GM18517 (cell line): ENCODE results near the gene HHLA2.
A peak's percentile ranks its signal among the peaks of the same experiment; 100 is the strongest.
"Not testable (repeated sequence)": the region's sequence is repeated elsewhere in the genome, so short reads cannot be mapped to it uniquely, and the experiment has no call there.

ENCODE experiments used
- ATAC-seq: cut with Tn5 transposase; IDR thresholded peaks from one replicate; pipeline ENCODE4 v1.9.1; 2021; ENCODE audit warnings: mild to moderate bottlenecking, moderate library complexity; ENCODE audit not compliant: unreplicated experiment

The HHLA2 gene

GRCh38 chr3:108338901-108339545, 42.7 kb downstream of the HHLA2 start:
- no peak for ATAC-seq

GRCh38 chr3:108341911-108342310, 45.6 kb downstream of the HHLA2 start:
- no peak for ATAC-seq

- ATAC-seq: peak; percentile 72
Observed at GRCh38 chr3:108342837-108343486, 46.6 kb downstream of the HHLA2 start.

- no peak for ATAC-seq
Observed at GRCh38 chr3:108343491-108343890, 47.1 kb downstream of the HHLA2 start.

- no peak for ATAC-seq
Observed at GRCh38 chr3:108345492-108346205, 49.3 kb downstream of the HHLA2 start.

- no peak for ATAC-seq
Observed at GRCh38 chr3:108346301-108347227, 50.2 kb downstream of the HHLA2 start.

- no peak for ATAC-seq
Observed at GRCh38 chr3:108352176-108352575, 55.8 kb downstream of the HHLA2 start.

DNA sequence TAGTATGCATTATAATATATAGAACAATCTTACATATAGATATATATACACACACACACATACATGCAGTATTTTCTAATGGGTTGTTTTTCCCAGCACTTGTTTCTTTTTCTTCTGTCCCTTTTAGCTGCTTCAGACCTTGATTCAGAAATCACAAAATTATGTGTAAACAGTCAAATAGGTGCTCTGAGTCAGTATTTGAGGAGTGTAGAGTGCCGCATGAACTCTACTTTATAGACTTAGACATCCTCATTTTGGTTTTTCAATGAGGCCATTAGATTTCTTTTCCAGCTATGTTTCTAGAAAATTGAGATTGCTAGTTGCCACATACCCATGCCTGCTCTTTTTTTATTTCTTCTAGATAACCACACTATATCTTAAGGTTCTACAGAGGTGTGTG, 58.2 kb downstream of the HHLA2 start:
- no peak for ATAC-seq

- ATAC-seq: no peak
Observed at GRCh38 chr3:108357042-108357441, 60.7 kb downstream of the HHLA2 start.

DNA sequence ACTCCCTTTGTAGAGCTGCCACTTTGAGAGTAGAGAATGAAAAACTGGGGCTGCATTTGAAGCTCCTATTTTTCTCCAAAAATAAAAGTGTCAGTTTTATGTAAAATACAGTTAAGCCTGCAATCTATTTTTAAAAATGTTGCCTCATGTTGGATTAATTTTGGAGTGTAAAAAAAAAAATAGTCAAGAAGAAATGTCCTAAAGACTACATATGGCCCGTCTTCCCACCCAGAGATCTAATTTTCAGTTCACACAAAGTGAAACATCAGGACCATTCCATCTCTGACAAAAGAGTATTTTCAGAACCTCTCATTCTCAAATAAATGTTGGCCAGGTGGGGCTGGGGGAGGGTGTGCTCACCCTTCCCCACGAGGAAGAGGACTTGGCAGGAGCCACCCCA, 62.7 kb downstream of the HHLA2 start:
- no peak for ATAC-seq

- ATAC-seq: no peak
Observed at GRCh38 chr3:108376026-108376425, 79.7 kb downstream of the HHLA2 start.

DNA sequence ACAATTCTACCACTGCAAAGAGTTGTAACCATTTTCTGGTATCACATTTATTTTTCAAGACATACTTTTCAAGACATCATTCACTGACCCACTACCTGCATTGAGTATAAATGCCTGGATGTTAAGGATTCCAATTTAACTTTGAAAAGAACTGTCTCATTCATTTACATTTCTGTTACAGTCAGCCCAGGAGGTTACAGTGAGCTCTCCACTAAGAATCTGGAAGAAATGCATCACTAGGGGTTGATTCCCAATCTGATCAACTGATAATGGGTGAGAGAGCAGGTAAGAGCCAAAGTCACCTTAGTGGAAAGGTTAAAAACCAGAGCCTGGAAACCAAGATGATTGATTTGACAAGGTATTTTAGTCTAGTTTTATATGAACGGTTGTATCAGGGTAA, 81.0 kb downstream of the HHLA2 start:
- ATAC-seq: no peak

DNA sequence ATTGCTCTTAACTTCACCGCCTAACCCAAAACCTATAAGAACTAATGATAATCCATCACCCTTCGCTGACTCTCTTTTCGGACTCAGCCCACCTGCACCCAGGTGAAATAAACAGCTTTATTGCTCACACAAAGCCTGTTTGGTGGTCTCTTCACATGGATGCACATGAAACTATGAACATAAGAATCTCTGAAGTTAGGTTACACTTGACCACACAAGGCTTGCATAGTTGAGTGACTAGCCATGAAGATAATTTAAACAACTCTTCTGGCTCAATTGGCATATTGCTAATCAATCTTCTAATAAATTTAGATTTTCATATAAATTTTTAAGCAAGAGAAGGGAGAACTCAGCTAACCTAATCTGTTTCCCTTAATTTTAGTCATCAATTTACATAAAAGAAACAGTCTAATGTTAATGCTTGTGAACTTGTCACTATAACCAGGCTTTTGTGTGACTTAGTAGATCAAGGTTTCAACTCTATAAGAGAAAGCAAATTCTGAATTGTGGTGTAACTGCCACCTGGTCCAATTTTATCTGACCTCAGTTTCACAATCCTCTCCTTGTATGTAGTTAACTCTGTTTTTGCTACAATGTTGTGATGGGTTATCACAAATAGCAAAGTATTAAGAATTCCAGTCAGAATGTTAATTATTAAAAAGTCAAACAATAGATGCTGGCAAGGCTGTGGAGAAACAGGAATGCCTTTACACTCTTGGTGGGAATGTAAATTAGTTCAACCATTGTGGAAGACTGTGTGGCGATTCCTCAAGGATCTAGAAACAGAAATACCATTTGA, 82.0 kb downstream of the HHLA2 start:
- ATAC-seq: peak; percentile 77

GRCh38 chr3:108378952-108379342, 82.6 kb downstream of the HHLA2 start:
- ATAC-seq: not testable (repeated sequence)

GRCh38 chr3:108380128-108380795, 83.9 kb downstream of the HHLA2 start:
- ATAC-seq: no peak

- no peak for ATAC-seq
Observed at GRCh38 chr3:108381529-108382140, 85.3 kb downstream of the HHLA2 start.

- no peak for ATAC-seq
Observed at GRCh38 chr3:108383306-108383705, 87.0 kb downstream of the HHLA2 start.

- no peak for ATAC-seq
Observed at GRCh38 chr3:108387063-108387462, 90.7 kb downstream of the HHLA2 start.
